Measurements from ENCODE around the gene SMIM3.
"Not testable (repeated sequence)": the region's sequence is repeated elsewhere in the genome, so short reads cannot be mapped to it uniquely, and the experiment has no call there.

Gene SMIM3

GRCh38 chr5:150778517-150779396 is at the start of gene SMIM3:
TSS of gene SMIM3 (plus strand) at chr5:150778757. CDS start at chr5:150795441, 16,684 bp downstream.
- Histone ChIP-seq H3K27ac (ENCODE audit: low read length) (peak within 1 kb of the TSS; percentile 94), H3K27me3 (ENCODE audit: low read depth, low read length) (no peaks in the 10 kb centered on the region), H3K4me1 (ENCODE audit: control insufficient read depth in 1 of 2, insufficient read depth in 2 of 2, low read length in 2 of 2) (peaks cover 28 to 30% of the 10 kb centered on the region in 2 donors), H3K36me3 (ENCODE audit: control insufficient read depth in 1 of 2, insufficient read depth in 2 of 2, low read length in 2 of 2) (peaks cover 0 to 12% of the 10 kb centered on the region in 2 donors), H3K4me3 (ENCODE audit: low read depth in 1 of 2, low read length in 2 of 2) (peak within 1 kb of the TSS; percentile 78 to 85), H3K9me3 (ENCODE audit: control insufficient read depth in 1 of 2, low read length in 2 of 2) (no peaks in the 10 kb centered on the region)

- Histone ChIP-seq H3K4me1 (ENCODE audit: control insufficient read depth in 1 of 2, insufficient read depth in 2 of 2, low read length in 2 of 2) (no peaks in the 10 kb centered on the region), H3K4me3 (ENCODE audit: low read depth in 1 of 2, low read length in 2 of 2) (no peak overlapping the region), H3K9me3 (ENCODE audit: control insufficient read depth in 1 of 2, low read length in 2 of 2) (no peaks in the 10 kb centered on the region), H3K27me3 (ENCODE audit: low read depth, low read length) (no peaks in the 10 kb centered on the region), H3K27ac (ENCODE audit: low read length) (no peak overlapping the region), H3K36me3 (ENCODE audit: control insufficient read depth in 1 of 2, insufficient read depth in 2 of 2, low read length in 2 of 2) (peaks cover 42 to 60% of the 10 kb centered on the region in 2 donors)
These were observed 48.7 kb upstream of the SMIM3 start for GRCh38 chr5:150729859-150730258.

GRCh38 chr5:150731669-150732242 is 46.8 kb upstream of the SMIM3 start:
- H3K27me3 ChIP-seq (ENCODE audit: low read depth, low read length), result no peaks in the 10 kb centered on the region
- H3K27ac ChIP-seq (ENCODE audit: low read length), result no peak overlapping the region
- H3K36me3 ChIP-seq (ENCODE audit: control insufficient read depth in 1 of 2, insufficient read depth in 2 of 2, low read length in 2 of 2), result peaks cover 42 to 61% of the 10 kb centered on the region in 2 donors
- H3K4me1 ChIP-seq (ENCODE audit: control insufficient read depth in 1 of 2, insufficient read depth in 2 of 2, low read length in 2 of 2), result no peaks in the 10 kb centered on the region
- no peaks in the 10 kb centered on the region for H3K9me3 ChIP-seq (ENCODE audit: control insufficient read depth in 1 of 2, low read length in 2 of 2)
- H3K4me3 ChIP-seq (ENCODE audit: low read depth in 1 of 2, low read length in 2 of 2), result no peak overlapping the region

GRCh38 chr5:150734579-150735384 is 43.8 kb upstream of the SMIM3 start:
- Histone ChIP-seq H3K4me3 (ENCODE audit: low read depth in 1 of 2, low read length in 2 of 2) (no peak overlapping the region), H3K36me3 (ENCODE audit: control insufficient read depth in 1 of 2, insufficient read depth in 2 of 2, low read length in 2 of 2) (peaks cover 32 to 62% of the 10 kb centered on the region in 2 donors), H3K4me1 (ENCODE audit: control insufficient read depth in 1 of 2, insufficient read depth in 2 of 2, low read length in 2 of 2) (no peaks in the 10 kb centered on the region), H3K27ac (ENCODE audit: low read length) (peak overlapping the region; percentile 78), H3K27me3 (ENCODE audit: low read depth, low read length) (no peaks in the 10 kb centered on the region), H3K9me3 (ENCODE audit: control insufficient read depth in 1 of 2, low read length in 2 of 2) (no peaks in the 10 kb centered on the region)

GRCh38 chr5:150738862-150739261 is 39.7 kb upstream of the SMIM3 start:
- no peak overlapping the region for H3K4me3 ChIP-seq (ENCODE audit: low read depth in 1 of 2, low read length in 2 of 2)
- H3K27ac ChIP-seq (ENCODE audit: low read length), result no peak overlapping the region
- no peaks in the 10 kb centered on the region for H3K9me3 ChIP-seq (ENCODE audit: control insufficient read depth in 1 of 2, low read length in 2 of 2)
- H3K36me3 ChIP-seq (ENCODE audit: control insufficient read depth in 1 of 2, insufficient read depth in 2 of 2, low read length in 2 of 2), result peaks cover 14 to 45% of the 10 kb centered on the region in 2 donors
- H3K27me3 ChIP-seq (ENCODE audit: low read depth, low read length), result no peaks in the 10 kb centered on the region
- no peaks in the 10 kb centered on the region for H3K4me1 ChIP-seq (ENCODE audit: control insufficient read depth in 1 of 2, insufficient read depth in 2 of 2, low read length in 2 of 2)

- no peak overlapping the region for H3K27ac ChIP-seq (ENCODE audit: low read length)
- H3K4me1 ChIP-seq (ENCODE audit: control insufficient read depth in 1 of 2, insufficient read depth in 2 of 2, low read length in 2 of 2), result no peaks in the 10 kb centered on the region
- H3K4me3 ChIP-seq (ENCODE audit: low read depth in 1 of 2, low read length in 2 of 2), result no peak overlapping the region
- H3K27me3 ChIP-seq (ENCODE audit: low read depth, low read length), result no peaks in the 10 kb centered on the region
- H3K9me3 ChIP-seq (ENCODE audit: control insufficient read depth in 1 of 2, low read length in 2 of 2), result no peaks in the 10 kb centered on the region
- peaks cover 11 to 34% of the 10 kb centered on the region in 2 donors for H3K36me3 ChIP-seq (ENCODE audit: control insufficient read depth in 1 of 2, insufficient read depth in 2 of 2, low read length in 2 of 2)
These were observed 37.6 kb upstream of the SMIM3 start for GRCh38 chr5:150740992-150741391.

GRCh38 chr5:150742455-150743141 is 36.0 kb upstream of the SMIM3 start:
- not testable (repeated sequence) for H3K4me3 ChIP-seq (ENCODE audit: low read depth in 1 of 2, low read length in 2 of 2); H3K27me3 ChIP-seq (ENCODE audit: low read depth, low read length); H3K27ac ChIP-seq (ENCODE audit: low read length); H3K9me3 ChIP-seq (ENCODE audit: control insufficient read depth in 1 of 2, low read length in 2 of 2); H3K4me1 ChIP-seq (ENCODE audit: control insufficient read depth in 1 of 2, insufficient read depth in 2 of 2, low read length in 2 of 2)
- peaks cover 11 to 23% of the 10 kb centered on the region in 2 donors for H3K36me3 ChIP-seq (ENCODE audit: control insufficient read depth in 1 of 2, insufficient read depth in 2 of 2, low read length in 2 of 2)

- H3K27me3 ChIP-seq (ENCODE audit: low read depth, low read length); H3K9me3 ChIP-seq (ENCODE audit: control insufficient read depth in 1 of 2, low read length in 2 of 2); H3K4me3 ChIP-seq (ENCODE audit: low read depth in 1 of 2, low read length in 2 of 2); H3K27ac ChIP-seq (ENCODE audit: low read length); H3K4me1 ChIP-seq (ENCODE audit: control insufficient read depth in 1 of 2, insufficient read depth in 2 of 2, low read length in 2 of 2): not testable (repeated sequence)
- H3K36me3 ChIP-seq (ENCODE audit: control insufficient read depth in 1 of 2, insufficient read depth in 2 of 2, low read length in 2 of 2), result peaks cover 11 to 23% of the 10 kb centered on the region in 2 donors
These were observed 35.4 kb upstream of the SMIM3 start for GRCh38 chr5:150743142-150743488.

- Histone ChIP-seq H3K4me3 (ENCODE audit: low read depth in 1 of 2, low read length in 2 of 2) (no peak overlapping the region), H3K36me3 (ENCODE audit: control insufficient read depth in 1 of 2, insufficient read depth in 2 of 2, low read length in 2 of 2) (peaks cover 34 to 45% of the 10 kb centered on the region in 2 donors), H3K9me3 (ENCODE audit: control insufficient read depth in 1 of 2, low read length in 2 of 2) (no peaks in the 10 kb centered on the region), H3K27me3 (ENCODE audit: low read depth, low read length) (no peaks in the 10 kb centered on the region), H3K4me1 (ENCODE audit: control insufficient read depth in 1 of 2, insufficient read depth in 2 of 2, low read length in 2 of 2) (peaks cover 0 to 9% of the 10 kb centered on the region in 2 donors), H3K27ac (ENCODE audit: low read length) (no peak overlapping the region)
These were observed 28.1 kb upstream of the SMIM3 start for GRCh38 chr5:150750469-150750868.

GRCh38 chr5:150751096-150751891 is 27.3 kb upstream of the SMIM3 start:
- H3K27me3 ChIP-seq (ENCODE audit: low read depth, low read length), result no peaks in the 10 kb centered on the region
- peaks cover 0 to 9% of the 10 kb centered on the region in 2 donors for H3K4me1 ChIP-seq (ENCODE audit: control insufficient read depth in 1 of 2, insufficient read depth in 2 of 2, low read length in 2 of 2)
- H3K36me3 ChIP-seq (ENCODE audit: control insufficient read depth in 1 of 2, insufficient read depth in 2 of 2, low read length in 2 of 2), result peaks cover 35 to 48% of the 10 kb centered on the region in 2 donors
- H3K4me3 ChIP-seq (ENCODE audit: low read depth in 1 of 2, low read length in 2 of 2), result no peak overlapping the region
- H3K9me3 ChIP-seq (ENCODE audit: control insufficient read depth in 1 of 2, low read length in 2 of 2), result no peaks in the 10 kb centered on the region
- H3K27ac ChIP-seq (ENCODE audit: low read length), result peak overlapping the region; percentile 23
